ENCODE measurements around the gene SLCO4A1.

DNA sequence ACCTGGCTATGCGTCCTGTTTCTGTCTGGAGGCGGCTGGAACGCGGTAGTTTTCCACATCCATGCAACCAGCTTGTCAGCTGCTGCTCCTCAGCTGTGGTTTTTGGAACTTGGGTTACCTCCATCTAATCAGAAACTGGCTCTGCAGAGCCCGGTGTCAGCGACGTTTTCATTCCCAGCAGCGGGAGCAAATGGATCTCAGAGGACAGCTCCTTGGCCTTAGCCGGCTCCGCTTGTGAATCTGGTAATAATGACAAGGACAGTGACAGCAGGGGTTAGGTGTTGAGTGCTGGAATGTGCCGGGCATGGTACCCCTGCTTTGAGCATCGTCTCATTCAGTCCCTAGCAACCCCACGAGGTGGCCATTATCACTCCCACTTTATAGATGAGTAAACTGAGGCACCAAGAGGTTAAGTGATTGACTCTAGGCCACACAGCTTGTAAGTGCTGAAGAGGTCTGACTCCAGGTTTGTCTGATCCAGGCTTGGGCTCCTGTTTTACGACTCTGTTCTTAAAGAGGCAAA, 1.3 kb downstream of the SLCO4A1 start:
- TF ChIP-seq, protein P1, sequence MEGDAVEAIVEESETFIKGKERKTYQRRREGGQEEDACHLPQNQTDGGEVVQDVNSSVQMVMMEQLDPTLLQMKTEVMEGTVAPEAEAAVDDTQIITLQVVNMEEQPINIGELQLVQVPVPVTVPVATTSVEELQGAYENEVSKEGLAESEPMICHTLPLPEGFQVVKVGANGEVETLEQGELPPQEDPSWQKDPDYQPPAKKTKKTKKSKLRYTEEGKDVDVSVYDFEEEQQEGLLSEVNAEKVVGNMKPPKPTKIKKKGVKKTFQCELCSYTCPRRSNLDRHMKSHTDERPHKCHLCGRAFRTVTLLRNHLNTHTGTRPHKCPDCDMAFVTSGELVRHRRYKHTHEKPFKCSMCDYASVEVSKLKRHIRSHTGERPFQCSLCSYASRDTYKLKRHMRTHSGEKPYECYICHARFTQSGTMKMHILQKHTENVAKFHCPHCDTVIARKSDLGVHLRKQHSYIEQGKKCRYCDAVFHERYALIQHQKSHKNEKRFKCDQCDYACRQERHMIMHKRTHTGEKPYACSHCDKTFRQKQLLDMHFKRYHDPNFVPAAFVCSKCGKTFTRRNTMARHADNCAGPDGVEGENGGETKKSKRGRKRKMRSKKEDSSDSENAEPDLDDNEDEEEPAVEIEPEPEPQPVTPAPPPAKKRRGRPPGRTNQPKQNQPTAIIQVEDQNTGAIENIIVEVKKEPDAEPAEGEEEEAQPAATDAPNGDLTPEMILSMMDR (IDR thresholded peaks at IDR 0.05; ENCODE audit: low read depth, low read length, poor library complexity, severe bottlenecking) = no peak
- TF ChIP-seq EZH2phosphoT487 (IDR thresholded peaks at IDR 0.05; ENCODE audit: borderline replicate concordance, low read length) = no peak

All from DOHH2 (cell line).